K562 (cell line): ENCODE data around the gene MLST8. TPM values are rescaled to one million over a fixed set of nuclear protein-coding genes. Genes with fewer than 3 reads are reported as not detected.

ENCODE experiments used
- CBX3 ChIP-seq, 2 experiments: IDR thresholded peaks; 1 replicate in 1 of 2; 2 replicates in 1 of 2; pipeline ENCODE4 v1.6.1; 2012; ENCODE audit warnings: inconsistent platforms in 2 of 2, low read length in 2 of 2, borderline replicate concordance in 1 of 2, control low read depth in 1 of 2
- CCNT2 ChIP-seq: IDR thresholded peaks from 2 replicates; pipeline ENCODE4 v1.6.1; 2011; ENCODE audit warnings: borderline replicate concordance, low read depth, mild to moderate bottlenecking, moderate library complexity, mixed read lengths, low read length; ENCODE audit not compliant: insufficient read length; ENCODE audit errors: extremely low read depth
- ELF1 ChIP-seq: fragments of 200-800 bp; sonication (Bioruptor generic); IDR thresholded peaks from 2 replicates; pipeline ENCODE4 v1.6.1; 2016; ENCODE audit warnings: missing genetic modification characterization, missing compliant biosample characterization
- GABPA ChIP-seq: fragments of 200-800 bp; sonication (Bioruptor generic); conservative IDR thresholded peaks from 2 replicates; pipeline ENCODE4 v1.6.1; 2016; ENCODE audit warnings: low read depth, missing genetic modification characterization, missing compliant biosample characterization
- HCFC1 ChIP-seq: IDR thresholded peaks from 2 replicates; pipeline ENCODE4 v1.6.1; 2012; ENCODE audit warnings: low read depth, low read length, improper control_type of control experiment
- HDAC2 ChIP-seq: fragments of 450-650 bp; IDR thresholded peaks from 2 replicates; pipeline ENCODE4 v1.6.1; 2016; ENCODE audit warnings: mild to moderate bottlenecking
- HMGN3 ChIP-seq: IDR thresholded peaks from 2 replicates; pipeline ENCODE4 v1.6.1; 2011; ENCODE audit warnings: borderline replicate concordance, low read depth, mild to moderate bottlenecking, mixed read lengths, low read length; ENCODE audit not compliant: insufficient read length; ENCODE audit errors: extremely low read depth
- KLF6 ChIP-seq: fragments of 250-450 bp; sonication (Bioruptor Pico); IDR thresholded peaks from 2 replicates; pipeline ENCODE4 v1.4.0; 2020; ENCODE audit warnings: mild to moderate bottlenecking, moderate library complexity, borderline replicate concordance
- LCOR ChIP-seq: sonication (generic); formaldehyde crosslinking; IDR thresholded peaks from 2 replicates; pipeline ENCODE4 v1.8.0; 2022; ENCODE audit warnings: mild to moderate bottlenecking, missing genetic modification reagents
- LEF1 ChIP-seq: fragments of 450-650 bp; IDR thresholded peaks from 2 replicates; pipeline ENCODE4 v1.6.1; 2016; ENCODE audit warnings: mild to moderate bottlenecking
- MTA3 ChIP-seq: fragments of 450-650 bp; formaldehyde crosslinking; IDR thresholded peaks from 2 replicates; pipeline ENCODE4 v1.6.1; 2017; ENCODE audit warnings: mild to moderate bottlenecking, borderline replicate concordance
- NFE2L1 ChIP-seq: fragments of 450-650 bp; IDR thresholded peaks from 2 replicates; pipeline ENCODE4 v1.6.1; 2016; ENCODE audit warnings: missing genetic modification characterization, low read depth, mild to moderate bottlenecking, missing compliant biosample characterization, moderate library complexity, borderline replicate concordance
- NR4A1 ChIP-seq, 2 experiments: fragments of 250-450 bp in 1 of 2; fragments of 450-650 bp in 1 of 2; sonication (Bioruptor Pico) in 1 of 2; IDR thresholded peaks; 2 replicates each; pipeline versions ENCODE4 v1.4.0 to v1.6.1; 2016 to 2020; ENCODE audit warnings: mild to moderate bottlenecking in 2 of 2, missing compliant biosample characterization in 1 of 2, missing genetic modification characterization in 1 of 2, moderate library complexity in 1 of 2
- RBM14 ChIP-seq: fragments of 200-400 bp; formaldehyde crosslinking; IDR thresholded peaks from 2 replicates; pipeline ENCODE4 v1.6.1; 2018; ENCODE audit warnings: low read depth, mild to moderate bottlenecking, low read length, moderate library complexity, borderline replicate concordance; ENCODE audit not compliant: insufficient read depth
- RBM39 ChIP-seq: fragments of 200-400 bp; formaldehyde crosslinking; optimal IDR thresholded peaks from 2 replicates; pipeline ENCODE3; 2018; ENCODE audit warnings: low read depth, low read length
- RCOR1 ChIP-seq, 2 experiments: IDR thresholded peaks; 2 replicates each; pipeline ENCODE4 v1.6.1; 2012; ENCODE audit warnings: low read depth in 2 of 2, low read length in 2 of 2, borderline replicate concordance in 1 of 2, improper control_type of control experiment in 1 of 2
- SMAD1 ChIP-seq: fragments of 150-350 bp; IDR thresholded peaks from 2 replicates; pipeline ENCODE4 v1.6.1; 2014; ENCODE audit warnings: low read length, low read depth; ENCODE audit not compliant: partially characterized antibody
- SMARCA5 ChIP-seq: fragments of 450-650 bp; IDR thresholded peaks from 2 replicates; pipeline ENCODE4 v1.6.1; 2016
- STAG1 ChIP-seq: sonication (generic); formaldehyde crosslinking; IDR thresholded peaks from 2 replicates; pipeline ENCODE4 v1.5.0; 2020; ENCODE audit warnings: missing genetic modification reagents, borderline replicate concordance
- STAT5B ChIP-seq: fragments of 250-450 bp; sonication (Bioruptor Pico); IDR thresholded peaks from 2 replicates; pipeline ENCODE4 v1.8.0; 2021; ENCODE audit warnings: mild to moderate bottlenecking, inconsistent platforms
- TAF15 ChIP-seq: fragments of 200-400 bp; formaldehyde crosslinking; IDR thresholded peaks from 2 replicates; pipeline ENCODE4 v1.6.1; 2017; ENCODE audit warnings: mild to moderate bottlenecking, low read depth, low read length, moderate library complexity
- XRCC5 ChIP-seq: fragments of 200-400 bp; formaldehyde crosslinking; IDR thresholded peaks from 2 replicates; pipeline ENCODE4 v1.6.1; 2017; ENCODE audit warnings: low read depth, mild to moderate bottlenecking, low read length
- ZFP36 ChIP-seq: fragments of 150-350 bp; IDR thresholded peaks from 2 replicates; pipeline ENCODE4 v1.6.1; 2018; ENCODE audit warnings: low read length, low read depth; ENCODE audit not compliant: partially characterized antibody
- ZKSCAN3 ChIP-seq: fragments of 250-450 bp; sonication (Bioruptor Pico); IDR thresholded peaks from 2 replicates; pipeline ENCODE4 v1.4.0; 2020
- ZNF174 ChIP-seq: fragments of 250-450 bp; sonication (Bioruptor Pico); IDR thresholded peaks from 2 replicates; pipeline ENCODE4 v1.4.0; 2020; ENCODE audit warnings: mild to moderate bottlenecking
- ZNF23 ChIP-seq: fragments of 250-450 bp; sonication (Bioruptor Pico); IDR thresholded peaks from 2 replicates; pipeline ENCODE4 v1.4.0; 2020; ENCODE audit warnings: mild to moderate bottlenecking
- ZNF274 ChIP-seq: IDR thresholded peaks from 2 replicates; pipeline ENCODE4 v1.6.1; 2011; ENCODE audit warnings: low read depth, mild to moderate bottlenecking, low read length, moderate library complexity, borderline replicate concordance
- ZNF695 ChIP-seq: fragments of 450-650 bp; formaldehyde crosslinking; IDR thresholded peaks from 2 replicates; pipeline ENCODE4 v1.4.0; 2020; ENCODE audit warnings: mild to moderate bottlenecking, moderate library complexity
- ZNF780A ChIP-seq: fragments of 250-450 bp; sonication (Bioruptor Pico); IDR thresholded peaks from 2 replicates; pipeline ENCODE4 v1.5.0; 2021; ENCODE audit warnings: mild to moderate bottlenecking
- polyA plus RNA-seq, 8 experiments: library from polyadenylated mRNA; depleted of rRNA in 4 of 8; stranded (reverse) in 5 of 8; unstranded in 3 of 8; fragments of >200 nt; fragmentation: Nextera tagmentation in 2 of 8; fragmentation: Illumina TruSeq in 1 of 8; extraction: Ambion mirVana in 2 of 8; extraction: Trizol in 1 of 8; gene quantifications; 2 replicates each; pipeline versions ENCODE4 v1.2.1 to v1.2.3, GENCODE V29; 2011 to 2014; ENCODE audit warnings: inconsistent platforms in 1 of 8, missing spikeins in 1 of 8
- total RNA-seq, 7 experiments: library from RNA; depleted of rRNA in 6 of 7; stranded (reverse); fragments of >200 nt in 6 of 7; fragmentation: Illumina TruSeq in 2 of 7; extraction: Trizol in 2 of 7; gene quantifications; 2 replicates each; pipeline versions ENCODE4 v1.2.1 to v1.2.3, GENCODE V29; 2011 to 2021; ENCODE audit warnings: low replicate concordance in 1 of 7
- TF ChIP-seq, protein P1 (sequence below): fragments of 450-650 bp; IDR thresholded peaks from 2 replicates; pipeline ENCODE4 v1.6.1; 2016

Gene MLST8
- total and polyA plus RNA-seq, 9 of the 15 experiments (the other 6 are each of a cell fraction or from before 2014, with no cell fraction given): 1.5 to 116 (median 43.3) TPM

DNA sequence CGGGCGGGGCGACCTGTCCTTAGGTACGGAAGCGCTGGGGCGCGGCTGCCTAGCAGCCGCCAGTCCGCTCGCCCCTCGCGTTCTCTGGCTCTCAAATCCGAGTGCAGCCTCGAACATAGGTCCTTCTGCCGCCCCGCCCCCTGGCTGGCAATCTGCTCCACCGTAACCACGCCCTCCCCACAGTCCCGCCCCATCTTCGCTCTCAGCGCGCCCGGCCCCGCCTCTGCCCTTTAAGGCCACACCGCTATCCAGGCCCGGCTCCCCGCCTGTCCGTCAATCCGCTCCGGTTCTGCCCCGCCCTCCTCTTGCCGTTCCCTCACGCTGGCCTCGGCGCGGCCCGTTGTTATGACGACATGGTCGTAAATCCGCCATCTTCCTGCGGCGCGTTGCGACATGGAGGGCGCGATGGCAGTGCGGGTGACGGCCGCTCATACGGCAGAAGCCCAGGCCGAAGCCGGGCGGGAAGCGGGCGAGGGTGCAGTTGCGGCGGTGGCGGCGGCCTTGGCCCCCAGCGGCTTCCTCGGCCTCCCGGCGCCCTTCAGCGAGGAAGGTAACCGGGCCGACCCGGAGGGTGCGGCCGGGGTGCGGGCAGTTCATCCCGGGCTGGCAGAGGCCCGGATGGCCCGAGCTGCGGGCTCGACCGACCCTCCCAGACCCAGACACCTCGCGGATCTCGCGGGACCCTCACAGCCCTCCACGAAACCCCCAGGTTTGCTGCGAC, 18.1 kb downstream of the MLST8 start, which contains the start of gene E4F1 (continued):
- no peak for TF ChIP-seq XRCC5
- no peak for TF ChIP-seq SMARCA5
- TF ChIP-seq KLF6: no peak
- no peak for TF ChIP-seq STAG1
- no peak for TF ChIP-seq ZKSCAN3 (CRISPR knock-in tag)
- TF ChIP-seq, protein P1, sequence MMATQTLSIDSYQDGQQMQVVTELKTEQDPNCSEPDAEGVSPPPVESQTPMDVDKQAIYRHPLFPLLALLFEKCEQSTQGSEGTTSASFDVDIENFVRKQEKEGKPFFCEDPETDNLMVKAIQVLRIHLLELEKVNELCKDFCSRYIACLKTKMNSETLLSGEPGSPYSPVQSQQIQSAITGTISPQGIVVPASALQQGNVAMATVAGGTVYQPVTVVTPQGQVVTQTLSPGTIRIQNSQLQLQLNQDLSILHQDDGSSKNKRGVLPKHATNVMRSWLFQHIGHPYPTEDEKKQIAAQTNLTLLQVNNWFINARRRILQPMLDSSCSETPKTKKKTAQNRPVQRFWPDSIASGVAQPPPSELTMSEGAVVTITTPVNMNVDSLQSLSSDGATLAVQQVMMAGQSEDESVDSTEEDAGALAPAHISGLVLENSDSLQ: peak; percentile 99
- no peak for TF ChIP-seq TAF15
- no peak for TF ChIP-seq HDAC2
- 0 out of 3 replicates have a peak, but pooled peaks of 1 of the 2 experiments have one; percentile 9 for TF ChIP-seq CBX3 (IDR thresholded peaks at IDR 0.05; ENCODE audit: borderline replicate concordance in 1 of 2, low read length in 2 of 2)
- no peak for TF ChIP-seq STAT5B
- no peak for TF ChIP-seq ZNF780A
- TF ChIP-seq ZNF23 (CRISPR knock-in tag): no peak
- TF ChIP-seq LCOR (CRISPR knock-in tag): 0 out of 2 replicates have a peak, but pooled peaks have one; percentile 56
- TF ChIP-seq NFE2L1 (tag): no peak
- TF ChIP-seq GABPA: peak; percentile 53
- peak; percentile 27; the same call in 1 of the 2 replicates for TF ChIP-seq ZNF274
- TF ChIP-seq CCNT2: peak; percentile 42
- TF ChIP-seq HMGN3: peak; percentile 91
- TF ChIP-seq NR4A1 (CRISPR knock-in tag; IDR thresholded peaks at IDR 0.05): no peak
- TF ChIP-seq NR4A1 (tag; IDR thresholded peaks at IDR 0.05): no peak
- no peak for TF ChIP-seq LEF1
- no peak for TF ChIP-seq RBM14
- no peak for TF ChIP-seq SMAD1
- TF ChIP-seq RBM39: no peak
- no peak for TF ChIP-seq ZFP36
- no peak for TF ChIP-seq ZNF695 (CRISPR knock-in tag)
- TF ChIP-seq ZNF174 (CRISPR knock-in tag): no peak
- TF ChIP-seq ELF1 (tag): peak; percentile 53; the same call in 1 of the 2 replicates
- no peak; a peak in 1 of 4 replicates for TF ChIP-seq RCOR1 (IDR thresholded peaks at IDR 0.05; ENCODE audit: borderline replicate concordance in 1 of 2, low read depth in 2 of 2, low read length in 2 of 2)
- TF ChIP-seq HCFC1: peak; percentile 74
- peak; percentile 58; the same call in 1 of the 2 replicates for TF ChIP-seq MTA3
